AG04449 (cell line): ENCODE results near the gene PDE1C.

Source experiments
- CTCF ChIA-PET: fragments of 350-600 bp; formaldehyde crosslinking; extraction: SDS; loops from one replicate; lab custom pipeline; 2021; ENCODE audit warnings: antibody characterized with exemption; lab: Yijun Ruan, JAX
- POLR2A ChIA-PET: fragments of 400-600, 350-600 bp; formaldehyde crosslinking; extraction: SDS; loops from one replicate; lab custom pipeline; 2020; ENCODE audit warnings: antibody characterized with exemption, inconsistent platforms; lab: Yijun Ruan, JAX
- DNase-seq: peaks from one replicate; pipeline ENCODE4 v3.0.0-alpha.2; 2010; ENCODE audit warnings: low read depth, low spot score
- H3K4me3 ChIP-seq: 2 replicates; pipeline ENCODE4 v1.5.1; 2011; ENCODE audit warnings: low read depth, mild to moderate bottlenecking, control low read depth, low read length
- TF ChIP-seq, protein P1 (sequence below): IDR thresholded peaks from one replicate; pipeline ENCODE4 v1.5.1; 2011; ENCODE audit warnings: mild to moderate bottlenecking, moderate library complexity, low read length, control low read depth, inconsistent platforms; ENCODE audit not compliant: insufficient read depth; ENCODE audit errors: missing control alignments

The PDE1C gene

GRCh38 chr7:32047075-32047474, 23.1 kb downstream of the PDE1C start:
- TF ChIP-seq, protein P1, sequence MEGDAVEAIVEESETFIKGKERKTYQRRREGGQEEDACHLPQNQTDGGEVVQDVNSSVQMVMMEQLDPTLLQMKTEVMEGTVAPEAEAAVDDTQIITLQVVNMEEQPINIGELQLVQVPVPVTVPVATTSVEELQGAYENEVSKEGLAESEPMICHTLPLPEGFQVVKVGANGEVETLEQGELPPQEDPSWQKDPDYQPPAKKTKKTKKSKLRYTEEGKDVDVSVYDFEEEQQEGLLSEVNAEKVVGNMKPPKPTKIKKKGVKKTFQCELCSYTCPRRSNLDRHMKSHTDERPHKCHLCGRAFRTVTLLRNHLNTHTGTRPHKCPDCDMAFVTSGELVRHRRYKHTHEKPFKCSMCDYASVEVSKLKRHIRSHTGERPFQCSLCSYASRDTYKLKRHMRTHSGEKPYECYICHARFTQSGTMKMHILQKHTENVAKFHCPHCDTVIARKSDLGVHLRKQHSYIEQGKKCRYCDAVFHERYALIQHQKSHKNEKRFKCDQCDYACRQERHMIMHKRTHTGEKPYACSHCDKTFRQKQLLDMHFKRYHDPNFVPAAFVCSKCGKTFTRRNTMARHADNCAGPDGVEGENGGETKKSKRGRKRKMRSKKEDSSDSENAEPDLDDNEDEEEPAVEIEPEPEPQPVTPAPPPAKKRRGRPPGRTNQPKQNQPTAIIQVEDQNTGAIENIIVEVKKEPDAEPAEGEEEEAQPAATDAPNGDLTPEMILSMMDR: no peak
- CTCF ChIA-PET: interaction anchor here (1.1 kb wide), 1 partner anchor 10 kb away, joined by 3 read pairs; no protein-coding TSS in a partner anchor
- POLR2A ChIA-PET: no interaction called here
- no peak for DNase-seq
- no peak overlapping the region for H3K4me3 ChIP-seq

GRCh38 chr7:32045228-32045627, 25.0 kb downstream of the PDE1C start:
- TF ChIP-seq, protein P1: no peak
- H3K4me3 ChIP-seq: no peak overlapping the region
- POLR2A ChIA-PET: no interaction called here
- no peak for DNase-seq
- CTCF ChIA-PET: no interaction called here

- TF ChIP-seq, protein P1: no peak
- no peak for DNase-seq
- ChIA-PET CTCF (no interaction called here), POLR2A (no interaction called here)
- no peak overlapping the region for H3K4me3 ChIP-seq
Observed at GRCh38 chr7:32044739-32045138, 25.5 kb downstream of the PDE1C start.

- DNase-seq: peak; percentile 42
- TF ChIP-seq, protein P1: no peak
- POLR2A ChIA-PET: no interaction called here
- no peak overlapping the region for H3K4me3 ChIP-seq
- CTCF ChIA-PET: no interaction called here
Observed at GRCh38 chr7:32043688-32044087, 26.5 kb downstream of the PDE1C start.

DNA sequence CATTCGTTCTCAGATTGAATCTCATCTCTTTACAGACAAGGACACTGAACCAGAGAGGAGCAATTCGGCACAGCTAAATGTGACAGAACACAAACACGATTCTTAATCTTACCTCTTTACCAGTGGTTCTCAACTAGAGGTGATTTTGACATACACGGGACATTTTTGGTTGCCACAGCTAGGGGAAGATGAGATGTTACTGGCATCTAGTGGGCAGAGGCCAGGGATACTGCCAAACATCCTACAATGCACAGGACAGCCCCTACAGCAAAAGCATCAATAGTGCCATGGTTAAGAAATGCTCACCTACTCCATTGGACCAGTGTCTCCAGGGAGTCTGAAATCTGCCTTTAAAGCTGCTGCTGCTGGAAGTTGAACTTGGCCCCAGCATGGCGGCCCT, 27.3 kb downstream of the PDE1C start:
- TF ChIP-seq, protein P1: no peak
- no peak overlapping the region for H3K4me3 ChIP-seq
- ChIA-PET CTCF (no interaction called here), POLR2A (no interaction called here)
- no peak for DNase-seq

DNA sequence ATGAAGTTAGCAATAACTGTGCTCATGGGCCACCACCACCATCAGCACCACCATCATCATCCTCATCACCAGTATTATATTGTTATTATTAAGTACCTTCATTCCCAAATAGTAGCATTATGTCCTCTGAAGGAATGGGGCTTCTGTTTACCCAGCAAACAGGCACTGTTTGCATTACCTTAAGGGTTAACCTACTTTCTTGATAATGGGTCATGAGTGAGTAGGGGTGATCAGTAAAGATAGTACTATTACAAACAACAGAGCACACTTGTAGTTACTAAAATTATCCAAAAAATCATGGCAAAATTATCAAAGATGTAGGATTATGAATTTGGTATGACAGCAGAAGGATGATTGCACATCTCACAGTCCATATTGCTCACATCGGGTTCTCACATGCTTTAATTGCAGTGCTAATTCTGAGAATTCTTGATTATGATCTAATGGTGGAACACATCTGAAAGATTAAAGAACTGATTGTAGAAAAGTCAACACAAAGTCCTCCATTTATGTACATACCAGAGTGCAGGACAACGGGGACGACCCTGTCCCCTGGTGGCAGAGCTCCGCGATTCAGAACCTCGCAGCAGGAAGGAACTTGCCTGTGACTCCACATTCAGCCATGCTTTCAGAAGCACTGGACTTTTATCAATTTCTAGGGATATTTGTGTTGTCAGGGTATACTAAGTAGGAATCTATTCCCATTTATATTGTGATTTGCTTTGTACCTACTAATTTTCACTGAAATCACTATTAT, 31.0 kb downstream of the PDE1C start:
- ChIA-PET CTCF (no interaction called here), POLR2A (no interaction called here)
- DNase-seq: no peak
- H3K4me3 ChIP-seq: no peak overlapping the region
- TF ChIP-seq, protein P1: no peak
